Activated CD4-positive, alpha-beta T cell treated with anti-CD3 and anti-CD28 coated beads, Interleukin-2, amount 50 U/mL, for 1 hour (primary cell): ENCODE results near the gene NMBR.
"Not testable (repeated sequence)": the region's sequence is repeated elsewhere in the genome, so short reads cannot be mapped to it uniquely, and the experiment has no call there.

Experiments used
- DNase-seq: peaks from one replicate; pipeline ENCODE4 v3.0.0-alpha.2; 2020

Gene NMBR

DNA sequence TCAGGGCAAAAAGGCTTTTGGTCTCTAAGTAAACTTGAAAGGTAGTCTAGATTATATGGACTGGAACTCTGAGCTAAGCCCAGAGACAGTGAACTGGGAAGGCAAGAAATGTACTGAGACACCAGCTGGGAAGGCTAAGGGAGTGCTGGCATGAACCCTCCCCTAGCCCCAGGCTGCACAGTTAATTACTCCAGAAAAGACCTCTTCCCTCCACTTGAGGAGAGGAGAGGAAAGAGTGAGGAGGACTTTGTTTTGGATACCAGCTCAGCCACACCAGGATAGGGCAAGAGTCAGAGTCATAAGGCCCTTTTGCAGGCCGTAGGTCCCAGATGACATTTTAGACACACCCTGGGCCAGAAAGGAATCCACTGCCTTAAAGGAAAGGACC lies 98.3 kb downstream of the NMBR start:
- DNase-seq: no peak

DNA sequence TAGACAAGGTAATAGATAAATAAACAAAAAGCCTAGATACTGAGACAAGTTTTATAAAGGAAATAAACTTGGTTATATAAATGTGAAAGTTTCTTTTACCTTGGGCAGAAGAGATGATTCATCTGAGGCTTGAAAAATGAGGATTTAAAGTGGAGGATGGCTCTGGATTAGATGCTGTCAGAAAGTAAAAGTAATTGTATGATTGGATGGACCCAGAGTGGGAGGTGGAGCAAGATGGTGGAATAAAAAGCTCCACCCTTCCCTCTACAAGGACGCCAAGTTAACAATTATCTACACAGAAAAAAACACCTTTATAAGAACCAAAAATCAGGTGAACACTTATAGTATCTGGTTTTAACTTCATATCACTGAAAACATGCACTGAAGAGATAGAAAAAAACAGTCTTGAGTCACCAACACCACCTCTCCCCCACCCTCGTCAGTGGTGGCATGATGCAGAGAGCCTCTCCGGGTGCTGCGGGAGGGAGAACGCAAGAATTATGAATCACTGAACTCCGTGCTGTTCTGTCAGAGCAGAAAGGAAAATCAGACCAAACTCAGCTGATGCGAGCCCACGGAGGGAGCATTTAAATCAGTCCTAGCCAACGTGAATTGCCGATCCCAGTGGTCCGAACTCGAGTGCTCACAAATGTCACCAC lies 98.9 kb downstream of the NMBR start:
- DNase-seq: no peak

DNA sequence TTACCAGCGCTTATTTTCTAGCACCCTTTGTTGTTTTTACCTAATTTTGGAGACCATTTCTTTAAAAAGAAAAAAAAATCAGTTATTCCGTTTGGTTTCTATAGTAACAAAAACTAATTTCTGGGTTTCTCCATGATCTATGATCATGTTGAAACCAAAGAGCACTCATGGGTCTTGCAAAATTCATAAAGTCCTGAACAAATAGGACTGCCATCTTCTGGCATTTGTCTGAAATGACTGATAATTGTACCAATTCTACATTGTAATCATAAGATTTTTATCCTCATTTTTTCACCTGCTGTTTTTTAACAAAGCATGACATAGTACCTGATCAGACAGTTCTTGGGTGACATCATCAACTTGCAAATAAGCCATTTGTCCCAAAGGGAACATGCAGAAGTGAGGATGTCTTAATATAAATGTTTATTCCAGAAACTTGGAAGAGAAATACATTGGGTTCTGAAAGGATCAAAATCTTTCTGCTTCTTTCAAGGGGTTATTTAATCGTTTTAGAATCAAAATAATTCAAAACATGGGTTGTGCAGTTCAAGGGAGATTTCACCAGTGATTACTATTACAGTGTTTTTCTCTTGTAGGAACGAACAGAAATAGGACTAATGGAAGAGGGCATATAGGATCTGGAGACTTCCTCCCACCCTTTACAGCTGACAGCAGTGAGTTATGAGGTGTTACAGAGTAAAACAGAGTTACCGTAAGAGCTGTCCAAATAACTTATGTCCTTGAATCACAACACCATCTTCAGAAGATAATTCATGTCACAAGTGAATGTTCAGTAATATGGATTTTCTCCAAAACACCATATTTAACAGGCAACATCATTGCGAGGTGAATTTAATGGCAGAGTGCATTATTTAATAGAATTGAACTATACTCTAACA lies 101.3 kb downstream of the NMBR start:
- no peak for DNase-seq

DNA sequence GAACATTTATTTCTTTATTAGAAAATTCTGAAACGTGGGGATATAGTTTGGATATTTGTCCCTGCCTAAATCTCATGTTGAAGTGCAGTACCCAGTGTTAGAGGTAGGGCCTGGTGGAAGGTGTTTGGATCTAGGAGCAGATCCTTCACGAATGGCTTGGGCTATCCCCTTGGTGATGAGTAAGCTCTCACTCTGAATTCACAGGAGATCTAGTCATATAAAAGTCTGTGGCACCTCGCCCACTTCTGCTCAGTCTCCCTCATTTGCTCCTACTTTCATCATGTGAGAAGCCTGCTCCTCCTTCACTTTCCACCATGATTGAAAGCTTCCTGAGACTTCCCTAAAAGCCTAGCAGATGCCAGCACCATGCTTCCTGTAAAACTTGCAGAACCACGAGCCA lies 111.0 kb downstream of the NMBR start:
- DNase-seq: no peak

DNA sequence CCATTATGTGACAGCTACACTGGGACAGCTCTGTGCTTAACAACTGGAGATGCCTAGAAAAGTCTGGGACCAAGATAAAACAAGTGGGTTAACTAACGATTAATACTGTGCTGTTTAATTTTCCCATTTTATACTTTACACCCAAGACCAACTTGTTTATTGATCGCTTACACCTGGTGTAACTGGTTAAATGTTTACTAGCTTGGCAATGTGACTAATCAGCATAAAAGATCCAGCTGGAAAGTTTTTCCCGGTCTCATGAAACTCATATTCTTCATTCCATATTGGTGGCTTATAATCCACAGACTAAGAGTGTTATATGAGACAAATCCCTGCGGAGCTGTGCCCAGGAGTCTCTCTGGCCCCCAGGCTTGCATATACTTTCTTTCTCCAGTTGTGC lies 115.9 kb downstream of the NMBR start:
- no peak for DNase-seq

DNA sequence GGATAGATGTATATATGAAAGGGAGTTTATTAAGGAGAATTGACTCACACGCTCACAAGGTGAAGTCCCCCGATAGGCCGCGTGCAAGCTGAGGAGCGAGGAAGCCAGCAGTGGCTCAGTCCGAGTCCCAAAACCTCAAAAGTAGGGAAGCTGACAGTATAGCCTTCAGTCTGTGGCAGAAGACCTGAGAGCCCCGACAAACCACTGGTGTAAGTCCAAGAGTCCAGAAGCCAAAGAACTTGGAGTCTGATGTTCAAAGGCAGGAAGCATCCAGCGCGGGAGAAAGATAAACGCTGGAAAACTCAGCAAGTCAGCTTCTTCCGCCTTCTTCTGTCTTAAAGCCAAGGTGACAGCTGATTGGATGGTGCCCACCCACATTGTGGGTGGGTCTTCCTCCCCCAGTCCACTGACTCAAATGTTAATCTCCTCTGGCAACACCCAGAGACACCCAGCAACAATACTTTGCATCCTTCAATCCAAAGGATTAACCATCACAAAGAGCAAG lies 116.8 kb downstream of the NMBR start:
- no peak for DNase-seq

DNA sequence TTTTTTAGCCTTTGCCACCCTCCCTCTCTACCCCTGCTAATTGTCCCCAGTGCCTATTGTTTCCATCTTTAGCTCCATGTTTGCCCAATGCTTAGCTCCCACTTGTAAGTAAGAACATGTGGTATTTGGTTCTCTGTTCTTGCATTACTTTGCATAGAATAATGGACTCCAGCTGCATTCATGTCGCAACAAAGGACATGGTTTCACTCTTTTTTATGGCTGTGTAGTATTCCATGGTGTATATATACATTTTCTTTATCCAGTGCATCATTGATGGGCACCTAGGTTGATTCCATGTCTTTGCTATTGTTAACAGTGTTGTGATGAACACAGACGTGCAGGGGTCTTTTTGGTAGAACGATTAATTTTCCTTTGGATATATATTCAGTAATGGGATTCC lies 118.4 kb downstream of the NMBR start:
- DNase-seq: no peak

DNA sequence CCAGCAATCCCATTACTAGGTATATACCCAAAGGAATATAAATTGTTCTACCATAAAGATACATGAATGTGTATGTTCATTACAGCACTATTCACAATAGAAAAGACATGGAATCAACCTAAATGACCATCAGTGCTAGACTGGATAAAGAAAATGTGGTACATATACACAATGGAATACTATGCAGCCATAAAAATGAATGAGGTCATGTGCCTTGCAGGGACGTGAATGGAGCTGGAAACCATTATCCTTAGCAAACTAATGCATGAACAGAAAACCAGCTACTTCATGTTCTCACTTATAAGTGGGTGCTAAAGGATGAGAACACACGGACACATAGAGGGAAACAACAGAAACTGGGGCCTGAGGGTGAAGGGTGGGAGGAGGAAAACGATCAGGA lies 119.1 kb downstream of the NMBR start:
- not testable (repeated sequence) for DNase-seq

DNA sequence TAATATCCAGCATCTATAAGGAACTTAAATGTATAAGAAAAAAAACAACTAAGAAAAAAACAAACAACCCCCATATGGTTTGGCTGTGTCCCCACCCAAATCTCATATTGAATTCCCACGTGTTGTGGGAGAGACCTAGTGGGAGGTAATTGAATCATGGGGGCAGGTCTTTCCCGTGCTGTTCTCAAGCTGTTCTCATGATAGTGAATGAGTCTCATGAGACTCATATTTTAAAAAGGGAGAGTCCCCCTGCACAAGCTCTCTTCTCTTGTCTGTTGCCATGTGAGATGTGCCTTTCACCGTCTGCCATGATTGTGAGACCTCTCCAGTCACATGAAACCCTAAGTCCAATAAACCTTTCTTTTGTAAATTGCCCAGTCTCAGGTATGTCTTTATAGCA lies 119.8 kb downstream of the NMBR start:
- no peak for DNase-seq

DNA sequence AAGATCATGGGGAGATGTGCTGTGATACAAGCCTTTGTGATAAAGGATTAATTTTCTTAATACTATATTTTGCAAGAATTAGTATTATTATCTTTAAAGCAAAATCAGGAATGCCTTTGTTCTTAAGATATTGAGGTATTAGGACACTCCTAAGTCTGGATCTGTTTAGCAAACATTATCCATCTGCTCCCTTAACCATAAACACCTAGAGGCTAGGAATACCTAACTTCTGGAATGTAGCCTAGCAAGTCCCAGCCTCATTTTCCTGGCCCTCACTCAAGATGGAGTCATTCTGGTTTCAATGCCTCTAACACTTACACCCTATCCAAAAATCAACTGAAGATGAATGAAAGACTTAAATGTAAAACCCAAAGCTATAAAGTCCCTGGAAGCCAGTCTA lies 120.5 kb downstream of the NMBR start:
- DNase-seq: no peak
